Eye (tissue), 1 donor: ENCODE data around the gene OXSM.

Experiments used
- DNase-seq: peaks from one replicate; pipeline ENCODE4 v3.0.0-alpha.2; 2015

The OXSM gene

GRCh38 chr3:25789596-25790556 lies at the start of gene OXSM:
Gene OXSM, plus strand, starts transcription at chr3:25790090. Its CDS starts 931 bp downstream, at chr3:25791021.
- DNase-seq, result peak; percentile 96

DNA sequence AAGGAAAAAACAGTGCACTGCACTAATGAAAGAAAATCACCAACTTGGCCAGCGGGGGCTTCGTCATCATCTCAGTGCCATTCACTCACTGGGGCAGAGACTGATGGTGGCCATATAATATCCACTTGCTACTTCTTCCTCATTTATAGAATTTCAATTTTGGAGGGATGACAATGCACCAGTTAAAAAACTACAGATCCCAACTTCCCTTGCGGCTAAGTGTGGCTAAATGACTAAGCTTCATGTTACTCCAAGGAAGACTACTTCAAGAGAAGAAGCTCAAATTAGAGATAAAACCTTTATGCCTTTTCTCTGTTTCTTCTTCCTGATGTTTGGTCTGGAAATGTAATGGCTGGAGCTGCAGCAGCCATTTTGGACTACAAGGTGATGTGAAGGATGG lies 45.4 kb upstream of the OXSM start:
- no peak for DNase-seq

- no peak for DNase-seq
These were observed 42.9 kb upstream of the OXSM start for GRCh38 chr3:25747033-25747432.

GRCh38 chr3:25748189-25748588 lies 41.7 kb upstream of the OXSM start:
- DNase-seq, result no peak

GRCh38 chr3:25749031-25749581 lies 40.8 kb upstream of the OXSM start:
- DNase-seq, result no peak

- no peak for DNase-seq
These were observed 38.8 kb upstream of the OXSM start for GRCh38 chr3:25751048-25751447.

- no peak for DNase-seq
These were observed 38.2 kb upstream of the OXSM start for GRCh38 chr3:25751725-25752124.

- no peak for DNase-seq
These were observed 21.0 kb upstream of the OXSM start for GRCh38 chr3:25768851-25769250.

GRCh38 chr3:25775936-25776335 lies 14.0 kb upstream of the OXSM start:
- no peak for DNase-seq

GRCh38 chr3:25780618-25781017 lies 9.3 kb upstream of the OXSM start:
- DNase-seq, result no peak

DNA sequence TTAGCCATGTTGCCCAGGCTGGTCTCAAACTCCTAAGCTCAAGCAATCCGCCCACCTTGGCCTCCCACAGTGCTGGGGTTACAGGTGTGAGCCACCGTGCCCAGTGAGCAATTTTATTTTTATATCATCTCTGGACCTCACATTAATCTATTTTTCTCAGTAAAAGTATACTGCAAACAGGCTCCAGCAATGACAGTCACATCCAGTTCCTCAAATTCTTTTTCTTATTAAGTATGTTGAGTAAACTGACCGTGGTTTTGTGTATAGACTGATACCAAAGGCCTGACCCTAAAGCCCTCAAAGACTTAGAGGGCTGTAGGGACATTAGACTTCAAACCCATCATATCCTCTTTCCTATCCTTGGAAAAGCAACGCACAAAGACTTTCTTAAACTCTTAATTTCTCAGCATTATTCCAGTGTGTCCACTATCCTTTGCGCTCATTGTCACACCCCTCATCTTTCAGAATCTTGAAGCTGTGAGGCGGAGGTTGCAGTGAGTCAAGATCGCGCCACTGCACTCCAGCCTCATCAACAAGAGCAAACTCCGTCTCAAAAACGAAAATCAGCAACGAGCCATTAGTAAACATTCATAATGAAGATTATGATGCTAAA lies 8.6 kb upstream of the OXSM start:
- no peak for DNase-seq

- DNase-seq, result no peak
These were observed 7.9 kb upstream of the OXSM start for GRCh38 chr3:25781758-25782594.

DNA sequence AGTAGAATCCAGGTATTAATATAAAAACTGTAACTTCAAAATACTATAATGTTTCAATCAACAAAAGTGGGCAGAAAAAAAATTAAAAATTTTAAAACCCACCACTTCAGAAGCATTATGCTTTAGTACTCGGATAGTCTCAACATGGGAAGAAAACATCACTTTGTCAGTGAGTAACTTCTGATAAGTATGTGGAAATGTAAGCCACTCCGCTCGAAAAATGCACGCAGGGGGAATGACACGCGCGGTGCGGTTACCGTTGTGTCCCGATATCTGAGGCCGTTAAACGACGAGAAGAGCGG lies 7.3 kb upstream of the OXSM start:
- DNase-seq, result no peak

- peak; percentile 91 for DNase-seq
These were observed 6.8 kb upstream of the OXSM start, which contains the start of gene NGLY1 for GRCh38 chr3:25782938-25783660. Gene NGLY1, minus strand, starts transcription at chr3:25783443. Its CDS starts 53 bp downstream, at chr3:25783390.

GRCh38 chr3:25783661-25784512 lies 6.0 kb upstream of the OXSM start:
- DNase-seq, result peak; percentile 90

- no peak for DNase-seq
These were observed 4.9 kb upstream of the OXSM start for GRCh38 chr3:25784971-25785370.

DNA sequence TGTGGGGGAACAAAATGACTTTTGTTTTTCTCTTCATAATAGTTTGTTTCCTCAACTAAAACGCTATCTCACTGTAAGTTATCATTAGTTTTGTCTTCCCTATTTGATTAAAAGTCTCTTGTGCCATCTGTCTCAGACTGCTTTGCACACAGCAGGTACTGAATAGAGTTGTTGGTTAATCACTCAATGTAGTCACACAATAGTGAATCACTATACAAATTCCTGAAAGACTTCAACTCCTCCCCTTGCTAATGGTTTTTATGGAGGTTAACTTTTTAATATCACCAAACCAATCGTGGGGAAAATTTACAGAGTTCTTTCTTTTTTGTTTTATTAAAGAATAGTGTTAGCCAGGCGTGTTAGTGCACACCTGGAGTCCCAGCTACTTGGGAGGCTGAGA lies 4.1 kb upstream of the OXSM start:
- DNase-seq, result no peak

- no peak for DNase-seq
These were observed 2.2 kb upstream of the OXSM start for GRCh38 chr3:25787689-25788088.

- no peak for DNase-seq
These were observed 688 bp upstream of the OXSM start for GRCh38 chr3:25789209-25789595.

DNA sequence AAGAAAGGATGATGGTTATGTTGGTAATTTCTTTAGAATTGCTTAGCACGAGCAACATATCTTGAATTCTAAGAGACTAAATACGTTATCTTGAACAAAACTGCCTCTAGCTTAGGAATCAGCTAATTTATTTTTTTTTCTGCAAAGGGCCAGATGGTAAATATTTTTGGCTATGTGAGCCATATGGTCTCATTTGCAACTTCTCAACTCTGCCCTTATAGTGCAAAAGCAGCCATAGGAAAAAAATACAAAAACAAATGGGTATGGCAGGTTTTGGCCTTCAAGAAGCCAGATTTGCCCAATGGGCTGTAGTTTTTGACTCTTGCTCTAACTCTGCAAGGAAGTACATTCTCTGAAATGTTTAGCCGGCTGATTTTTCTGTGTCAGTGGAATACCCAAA lies 11.9 kb downstream of the OXSM start:
- no peak for DNase-seq

DNA sequence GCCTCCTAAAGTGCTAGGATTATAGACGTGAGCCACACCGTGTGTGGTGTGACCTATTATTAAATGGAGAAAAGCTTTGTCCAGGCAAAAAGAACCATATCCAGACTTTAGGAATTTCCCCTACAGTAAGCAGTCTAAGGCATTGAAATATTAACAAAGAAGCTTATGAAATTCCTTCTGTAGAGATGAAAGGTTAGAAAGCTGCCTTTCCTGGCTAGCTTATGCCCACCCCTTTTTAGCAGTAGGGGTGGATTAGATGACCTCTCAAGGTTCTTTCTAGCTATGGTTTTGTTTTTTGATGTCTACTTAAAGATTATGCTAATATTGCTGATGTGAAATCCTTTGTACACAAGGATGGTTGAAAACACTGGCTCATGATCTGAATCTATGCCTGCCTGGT lies 13.9 kb downstream of the OXSM start:
- DNase-seq, result no peak
